Measurements from ENCODE around the gene MACROD2.

GRCh38 chr20:14531786-14532185 lies 536.5 kb downstream of the MACROD2 start:
- no peak for TF ChIP-seq POLR2A (IDR thresholded peaks at IDR 0.05; ENCODE audit: low read depth, low read length)
- TF ChIP-seq FOS (IDR thresholded peaks at IDR 0.05; ENCODE audit: low read depth, low read length) = no peak
- TF ChIP-seq CTCF (conservative IDR thresholded peaks at IDR 0.05; ENCODE audit: low read depth, low read length) = no peak

All from IMR-90 (cell line).